ENCODE data around the gene NPAS3.

NPAS3 gene

DNA sequence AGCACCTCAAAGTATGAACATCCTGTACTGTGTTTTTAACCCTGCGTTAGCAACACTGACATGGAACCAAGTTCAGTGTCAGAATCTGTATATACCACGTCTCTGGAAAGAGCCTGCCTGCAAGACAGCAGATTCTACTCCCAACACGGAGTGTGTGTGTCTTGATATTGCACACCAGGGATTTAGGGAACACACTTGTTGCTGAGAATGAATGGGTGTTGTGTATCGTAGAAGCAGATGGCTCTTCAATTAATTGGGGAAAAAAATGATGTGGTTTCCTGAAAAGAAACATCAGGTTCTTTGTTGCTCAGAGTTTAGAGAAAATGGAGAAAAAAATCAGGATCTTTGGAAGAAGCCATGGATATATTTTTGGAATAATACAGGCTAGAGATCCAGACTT, 841.4 kb downstream of the NPAS3 start:
- DNase-seq: no peak

GRCh38 chr14:33781236-33781635, 842.6 kb downstream of the NPAS3 start:
- no peak for DNase-seq

- no peak for DNase-seq
These were observed 844.2 kb downstream of the NPAS3 start for GRCh38 chr14:33782923-33783322.

DNA sequence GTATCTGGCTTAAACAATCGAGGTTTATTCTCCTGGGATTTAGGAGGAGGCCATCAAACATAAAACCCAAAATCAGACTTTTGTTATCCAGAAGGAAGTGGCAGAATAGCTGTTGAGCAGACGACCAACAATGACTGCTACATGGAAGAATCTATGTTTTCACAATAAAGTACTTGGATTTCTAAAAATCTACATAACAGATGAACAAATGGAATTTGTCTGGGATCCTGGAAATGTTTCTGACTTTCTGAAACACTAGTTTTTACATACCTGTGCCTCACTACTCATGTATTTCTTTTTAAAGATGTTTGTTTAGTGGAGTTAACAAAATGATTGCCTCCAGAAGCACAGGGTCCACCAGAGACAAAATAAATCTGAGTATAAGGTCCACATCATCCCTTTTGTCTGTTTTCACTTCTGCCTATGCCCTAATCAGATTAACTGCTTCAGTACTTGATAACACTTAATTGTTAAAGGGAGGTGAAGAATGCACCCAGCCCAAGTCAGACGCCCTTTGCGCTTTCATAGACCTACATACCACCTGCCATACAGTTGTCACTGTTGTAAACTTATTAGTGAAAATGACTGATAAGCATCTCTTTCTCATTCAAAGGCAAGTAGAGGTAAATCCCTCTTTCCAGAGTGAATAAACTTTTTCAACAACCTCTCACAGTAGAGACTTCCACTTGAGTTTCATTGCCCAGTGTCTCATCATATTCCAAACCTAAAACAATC, 847.6 kb downstream of the NPAS3 start:
- DNase-seq: no peak

GRCh38 chr14:33788161-33788560, 849.5 kb downstream of the NPAS3 start:
- DNase-seq: no peak

- no peak for DNase-seq
These were observed 852.3 kb downstream of the NPAS3 start for GRCh38 chr14:33790996-33791395.

GRCh38 chr14:33792009-33792719, 853.5 kb downstream of the NPAS3 start:
- no peak for DNase-seq

DNA sequence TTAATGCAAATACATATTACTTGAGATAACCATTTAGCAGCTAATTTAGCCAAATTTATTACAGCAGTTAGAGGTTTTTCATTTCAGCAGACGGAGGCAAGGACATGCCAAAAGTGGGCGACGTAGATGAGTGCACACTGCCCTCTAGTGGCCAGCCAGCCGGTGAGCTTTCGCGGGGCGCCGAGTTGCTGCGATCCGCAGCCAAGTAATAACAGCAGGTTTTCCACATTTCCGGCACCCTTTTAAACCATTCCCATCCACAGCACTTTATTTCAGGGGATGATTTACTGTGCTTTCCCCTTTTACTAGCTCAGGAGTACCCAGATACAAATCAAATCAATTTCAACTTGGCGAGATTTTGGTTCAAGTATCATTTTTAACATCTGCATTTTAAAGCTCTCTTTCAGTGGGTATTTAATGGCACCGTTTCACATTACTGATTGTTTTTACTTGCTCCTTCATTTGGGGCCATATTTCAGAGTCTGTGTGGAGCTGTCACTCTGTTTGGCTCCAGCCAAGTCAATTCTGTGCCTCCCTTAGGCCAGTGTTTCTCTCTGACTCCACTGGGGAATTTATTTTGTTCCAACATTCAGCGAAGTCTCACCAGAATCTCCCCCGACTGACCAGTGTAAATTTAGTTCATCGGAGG, 854.2 kb downstream of the NPAS3 start:
- DNase-seq: peak; percentile 21 to 55 (median 34)

- no peak for DNase-seq
These were observed 854.9 kb downstream of the NPAS3 start for GRCh38 chr14:33793398-33794110.

DNA sequence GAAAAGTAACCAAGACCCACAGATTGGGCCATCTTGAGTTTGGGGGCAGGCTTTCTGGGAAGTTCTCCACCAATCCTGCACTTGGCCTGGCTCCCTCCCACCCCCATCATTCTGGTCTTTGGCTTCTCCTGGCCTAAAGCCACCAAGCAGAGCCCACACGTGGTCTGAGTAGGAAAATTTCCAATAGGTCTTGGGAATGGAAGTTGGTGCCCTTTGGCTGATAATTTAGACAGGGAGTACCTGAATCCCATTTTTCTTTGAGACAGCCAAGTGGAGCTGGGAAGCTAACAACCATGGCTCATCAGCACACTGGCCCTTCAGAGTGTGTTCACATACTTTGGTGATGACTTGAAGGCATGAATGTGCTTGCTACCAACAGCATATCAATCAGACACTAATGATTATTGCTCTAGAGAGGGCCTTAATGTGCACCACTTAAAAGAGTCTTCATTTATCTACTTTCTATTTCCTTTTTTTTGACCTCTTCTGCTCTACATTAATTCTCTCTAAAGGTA, 856.2 kb downstream of the NPAS3 start:
- DNase-seq: no peak

DNA sequence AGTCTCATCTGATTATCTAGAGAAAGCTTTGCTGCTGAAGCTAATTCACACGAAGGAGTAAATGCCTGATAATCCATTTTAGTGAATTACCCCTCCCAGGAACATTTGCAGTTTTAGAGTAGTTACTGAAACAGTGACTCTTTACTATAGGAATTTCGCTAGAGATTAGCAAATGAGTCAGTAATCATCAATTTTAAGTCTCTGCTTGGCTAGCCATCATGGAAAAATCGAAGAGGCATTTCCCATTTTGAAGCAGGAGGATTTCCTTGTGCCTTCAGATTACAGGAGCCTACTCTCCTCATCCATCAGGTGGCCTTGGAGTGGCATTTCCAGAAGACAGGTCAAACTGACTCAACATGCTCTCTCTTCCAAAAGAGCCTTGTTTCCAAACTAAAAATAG, 857.7 kb downstream of the NPAS3 start:
- DNase-seq: no peak

- no peak for DNase-seq
These were observed 861.3 kb downstream of the NPAS3 start for GRCh38 chr14:33799705-33800570.

- no peak for DNase-seq
These were observed 862.1 kb downstream of the NPAS3 start for GRCh38 chr14:33800735-33801163.

GRCh38 chr14:33802737-33803136, 864.1 kb downstream of the NPAS3 start:
- no peak for DNase-seq

DNA sequence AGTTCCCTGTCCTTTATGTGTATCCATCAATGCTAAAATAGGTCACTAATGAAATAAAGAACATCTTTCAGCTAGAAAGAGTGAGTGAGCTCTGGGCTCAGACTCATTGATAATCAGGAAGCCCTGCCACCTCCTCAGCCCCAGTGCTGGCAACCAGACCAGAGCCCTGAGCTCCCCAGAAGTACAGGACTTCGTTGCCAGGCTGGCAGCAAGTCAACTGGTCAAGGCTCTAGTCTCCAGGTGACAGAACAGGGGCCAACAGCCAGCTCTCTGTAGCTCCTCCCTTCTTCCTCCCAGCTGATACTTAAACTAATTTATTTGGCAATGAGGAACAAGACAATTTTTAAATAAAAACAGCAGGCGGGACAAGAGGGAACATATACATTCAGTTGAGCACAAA, 866.9 kb downstream of the NPAS3 start:
- DNase-seq: no peak

- DNase-seq: no peak
These were observed 868.2 kb downstream of the NPAS3 start for GRCh38 chr14:33806905-33807304.

DNA sequence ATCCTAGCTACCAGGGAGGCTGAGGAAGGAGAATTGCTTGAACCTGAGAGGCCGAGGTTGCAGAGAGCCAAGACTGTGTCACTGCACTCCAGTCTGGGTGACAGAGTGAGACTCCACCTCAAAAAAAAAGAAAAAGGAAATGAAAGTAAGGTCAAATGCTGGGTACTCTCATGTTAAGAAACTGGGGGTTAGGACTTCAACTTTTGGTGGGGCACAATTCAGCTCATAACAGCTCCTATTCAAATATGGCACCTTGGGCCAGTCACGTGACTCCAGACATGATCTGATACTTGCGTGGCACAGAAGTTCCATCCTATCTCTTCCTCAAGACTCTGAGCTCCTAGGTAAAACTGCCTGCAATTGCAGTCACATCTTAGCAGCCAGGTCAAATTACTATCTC, 869.5 kb downstream of the NPAS3 start:
- DNase-seq: no peak

DNA sequence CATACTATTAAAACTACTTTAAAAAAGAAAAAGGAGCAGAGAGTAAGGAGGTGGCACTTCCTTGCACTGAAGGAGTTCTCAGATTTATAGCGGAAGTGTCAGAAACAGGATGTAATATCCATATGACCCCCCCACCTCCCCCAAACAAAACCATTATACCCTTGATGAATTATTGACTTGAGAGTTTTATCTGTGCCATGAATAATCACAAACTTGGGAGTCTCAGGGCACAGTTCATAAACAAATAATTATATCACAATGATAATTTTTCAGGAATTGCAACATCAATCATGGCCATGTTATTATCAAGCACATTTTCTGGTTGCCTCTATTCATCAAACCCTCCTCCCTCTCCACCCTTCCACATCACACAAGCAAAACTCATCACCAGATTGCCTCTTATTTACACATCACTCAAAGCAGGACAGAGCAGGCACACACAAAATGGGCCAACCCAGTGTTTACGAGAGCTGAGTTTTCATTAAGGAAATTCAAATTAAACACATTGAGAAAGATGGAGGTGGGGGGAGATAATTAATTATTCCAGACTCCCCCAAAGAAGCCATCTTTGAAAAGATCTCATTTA, 870.8 kb downstream of the NPAS3 start:
- DNase-seq: no peak

GRCh38 chr14:33810308-33810707, 871.6 kb downstream of the NPAS3 start:
- no peak for DNase-seq

DNA sequence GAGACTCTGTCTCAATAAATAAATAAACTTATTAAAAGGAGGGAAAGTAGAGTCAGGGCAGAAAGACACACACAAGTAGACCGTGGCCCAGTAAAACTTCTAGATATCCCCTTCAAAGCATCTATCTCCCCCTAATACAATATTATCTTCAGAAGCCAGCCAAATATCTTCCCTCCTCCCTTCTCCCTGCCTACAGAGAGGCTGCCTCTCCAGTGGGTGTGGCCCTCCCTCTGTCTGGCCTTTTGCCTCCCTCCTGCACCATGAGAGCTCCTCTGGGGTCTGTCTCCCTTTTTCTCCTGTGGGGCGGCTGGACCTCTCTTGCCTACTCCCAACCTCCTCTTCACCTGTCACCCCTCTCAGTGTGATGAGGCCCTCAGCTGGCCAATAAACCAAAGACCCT, 873.0 kb downstream of the NPAS3 start:
- DNase-seq: no peak

- no peak for DNase-seq
These were observed 873.5 kb downstream of the NPAS3 start for GRCh38 chr14:33812181-33812580.

GRCh38 chr14:33812601-33813000, 873.9 kb downstream of the NPAS3 start:
- no peak for DNase-seq

Data from activated naive CD4-positive, alpha-beta T cell (primary cell).